Muscle of arm (tissue), 12 donors: ENCODE measurements around the gene PHF20. TPM values are rescaled to one million over a fixed set of nuclear protein-coding genes. Genes with fewer than 3 reads are reported as not detected.
"Not testable (repeated sequence)": the region's sequence is repeated elsewhere in the genome, so short reads cannot be mapped to it uniquely, and the experiment has no call there.

Source experiments
- DNase-seq: peaks from one replicate; pipeline ENCODE4 v3.0.0-alpha.2; 2013
- polyA plus RNA-seq, 12 donors: library from polyadenylated mRNA; unstranded; fragments of 120-200 nt; gene quantifications; one replicate each; pipeline ENCODE4 v1.2.1, GENCODE V29; 2013; ENCODE audit not compliant: insufficient read length in 12 of 12

The PHF20 gene
- polyA plus RNA-seq, 12 donors = 26.6 to 37.0 (median 33.5) TPM; not detected in 1

DNA sequence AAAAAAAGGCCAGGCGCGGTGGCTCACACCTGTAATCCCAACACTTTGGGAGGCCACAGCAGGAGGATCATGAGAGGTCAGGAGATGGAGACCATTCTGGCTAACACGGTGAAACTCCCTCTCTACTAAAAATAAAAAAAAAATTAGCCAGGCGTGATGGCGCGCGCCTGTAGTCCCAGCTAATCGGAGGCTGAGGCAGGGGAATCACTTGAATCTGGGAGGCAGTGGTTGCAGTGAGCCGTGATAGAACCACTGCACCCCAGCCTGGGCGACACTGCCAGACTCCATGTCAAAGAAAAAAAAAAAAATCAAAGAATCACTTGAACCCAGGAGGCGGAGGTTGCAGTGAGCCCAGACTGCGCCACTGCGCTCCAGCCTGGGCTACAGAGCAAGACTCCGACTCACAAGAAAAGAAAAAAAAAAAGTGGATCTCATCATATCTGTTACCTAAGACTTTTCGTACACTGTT is 33.9 kb upstream of the PHF20 start:
- DNase-seq = no peak

DNA sequence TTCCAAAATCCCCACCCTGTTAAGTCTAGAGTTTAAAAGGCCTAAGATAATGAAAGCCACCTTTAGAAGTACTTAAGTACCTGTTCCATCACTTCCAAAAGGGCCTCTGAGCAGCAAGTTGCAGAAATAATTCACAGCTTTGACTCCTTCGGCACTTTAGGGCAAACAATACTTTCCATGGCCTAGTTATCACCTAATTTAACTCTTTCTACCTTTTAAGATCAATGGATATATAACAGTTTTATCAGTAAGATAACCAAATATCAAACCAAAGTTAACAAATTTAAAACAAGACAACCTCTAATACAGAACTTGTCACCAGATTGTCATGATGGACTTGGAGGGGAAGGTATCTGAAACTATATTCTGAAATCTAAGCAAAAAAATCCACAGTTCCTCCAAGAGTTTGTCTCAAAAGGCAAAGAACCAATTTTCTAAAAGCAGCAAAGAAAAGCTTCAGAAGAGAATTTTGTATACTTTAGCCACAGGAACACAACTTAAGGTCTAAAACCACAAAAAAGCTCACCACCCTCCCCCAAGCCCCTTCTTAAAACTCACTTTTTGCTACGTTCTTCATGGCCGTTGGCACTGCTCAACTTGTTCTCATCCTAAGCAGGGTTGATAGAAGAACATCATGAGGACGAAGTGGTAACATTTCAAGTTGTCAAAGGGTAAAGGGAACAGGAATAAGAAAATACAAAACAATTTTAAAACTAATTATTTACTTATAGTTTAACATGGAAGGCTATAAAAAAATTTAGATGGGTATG is 33.2 kb upstream of the PHF20 start:
- DNase-seq = no peak

DNA sequence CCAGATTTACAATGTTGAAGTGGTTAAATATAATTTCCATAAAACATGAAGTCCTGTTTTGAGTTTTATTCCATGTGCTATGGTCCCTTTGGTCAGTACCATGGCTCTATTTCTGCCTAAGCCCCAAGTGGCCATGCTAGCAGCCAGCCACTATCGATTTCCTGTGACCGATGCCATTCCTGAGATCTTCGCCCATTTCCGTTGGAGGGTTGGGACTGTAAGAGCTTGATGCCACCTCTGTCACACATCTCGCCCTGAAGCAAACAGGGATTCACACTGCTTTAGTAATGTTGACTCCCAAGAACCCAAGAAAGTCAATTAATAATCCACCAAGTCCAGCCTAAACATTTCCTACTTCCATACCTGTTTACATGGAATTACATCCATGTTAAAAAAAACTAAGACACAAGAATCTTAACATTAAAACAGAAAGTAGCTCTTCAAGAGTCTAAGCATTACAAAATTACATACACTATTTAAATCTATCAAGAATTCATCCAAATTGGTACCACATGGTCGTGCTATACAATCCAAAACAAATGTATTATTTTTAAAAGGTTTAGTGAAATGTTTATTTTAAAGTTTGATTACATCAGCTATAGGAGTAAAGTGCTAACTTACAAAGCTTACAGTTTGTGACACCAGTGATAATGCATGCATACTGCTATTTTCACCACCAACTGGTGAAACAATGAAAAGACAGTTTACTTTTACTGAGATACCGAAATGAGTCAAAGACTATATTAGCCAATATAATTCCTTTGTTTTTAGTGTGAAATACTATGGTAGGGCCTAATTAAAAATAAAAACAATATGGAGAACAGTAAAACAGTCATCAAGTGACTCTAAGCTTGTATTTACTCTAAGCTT is 32.3 kb upstream of the PHF20 start:
- no peak for DNase-seq

DNA sequence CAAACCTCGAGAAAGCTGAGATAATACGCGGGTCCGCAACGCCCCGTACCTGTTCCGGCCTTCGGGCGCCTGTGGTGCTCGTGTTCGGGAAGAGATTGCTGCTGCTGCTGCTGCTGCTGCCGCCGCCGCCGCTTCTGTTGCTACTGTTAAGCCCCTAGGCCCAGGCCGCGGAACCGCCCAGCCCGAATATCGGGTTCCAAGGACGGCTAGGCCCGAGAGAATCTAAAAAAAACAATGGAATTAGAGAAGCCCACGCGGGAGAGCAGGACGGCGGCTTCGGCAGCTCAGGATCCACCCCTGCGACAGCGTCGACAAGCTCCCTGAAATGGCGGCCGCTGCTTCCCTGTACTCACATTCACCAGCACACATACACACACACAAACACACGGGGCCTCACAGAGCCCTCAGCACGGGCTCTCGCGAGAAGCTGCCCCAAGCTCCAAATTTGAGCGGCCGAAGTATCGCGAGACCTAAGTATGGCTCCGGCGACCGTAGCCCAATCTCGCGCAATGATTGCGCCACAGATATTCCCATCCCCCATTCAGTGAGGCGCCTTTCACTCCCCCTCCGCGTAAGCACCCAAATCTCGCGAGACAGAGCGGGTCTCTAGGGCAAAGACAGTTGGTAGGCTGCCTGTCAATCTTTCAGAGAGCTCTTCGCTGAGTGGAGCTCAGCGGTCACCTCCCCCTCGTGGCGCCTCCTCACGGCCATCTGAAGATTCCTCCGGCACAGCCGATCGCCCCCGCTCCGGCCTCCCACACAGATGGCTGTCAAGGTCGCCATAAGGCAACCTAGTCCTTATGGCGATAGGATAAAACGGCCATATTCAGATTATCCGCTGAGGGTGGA is 29.7 kb upstream of the PHF20 start, which contains the start of gene RBM39:
RBM39 (minus strand) TSS at position 369 of the 849 bp plus-strand sequence. CDS start 1,386 bp downstream, outside the sequence.
- peak; percentile 100 for DNase-seq

DNA sequence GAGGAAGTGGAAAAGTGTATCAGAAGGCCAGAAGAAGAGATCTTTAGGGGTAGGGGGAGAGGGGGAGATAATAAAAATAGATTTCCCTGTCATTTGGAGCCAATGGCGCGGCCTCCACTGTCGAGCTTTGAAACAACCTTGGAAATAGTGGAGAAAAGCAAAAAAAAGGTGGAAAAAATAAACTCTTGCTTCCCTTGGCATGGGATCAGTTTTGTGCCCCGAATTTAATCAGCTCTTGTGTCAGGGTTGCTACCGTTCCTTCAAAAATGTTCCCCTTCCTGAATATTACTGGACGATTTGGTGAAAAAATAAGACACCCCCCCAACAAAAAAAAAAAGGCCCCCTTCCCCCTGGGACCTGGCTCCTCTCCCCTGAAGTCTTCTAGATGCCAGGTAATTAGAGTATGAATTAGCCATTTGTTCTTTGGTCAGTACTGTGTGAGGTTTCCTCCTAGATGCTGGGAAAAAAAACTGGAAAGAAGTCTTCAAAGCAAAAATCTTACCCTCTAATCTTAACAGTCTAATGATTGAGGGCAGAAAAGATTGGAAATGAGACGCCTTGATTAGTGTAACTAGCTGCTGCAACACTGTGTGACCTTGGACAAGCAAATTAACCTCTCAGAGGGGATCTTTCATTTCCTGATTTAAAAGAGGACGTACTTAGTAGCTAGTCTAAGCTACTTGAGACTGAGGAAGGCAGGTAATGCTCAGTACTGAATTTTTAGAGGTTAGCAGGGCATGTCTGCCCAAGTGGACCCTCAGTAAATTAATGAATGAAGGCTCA is 28.9 kb upstream of the PHF20 start:
- peak; percentile 26 for DNase-seq

DNA sequence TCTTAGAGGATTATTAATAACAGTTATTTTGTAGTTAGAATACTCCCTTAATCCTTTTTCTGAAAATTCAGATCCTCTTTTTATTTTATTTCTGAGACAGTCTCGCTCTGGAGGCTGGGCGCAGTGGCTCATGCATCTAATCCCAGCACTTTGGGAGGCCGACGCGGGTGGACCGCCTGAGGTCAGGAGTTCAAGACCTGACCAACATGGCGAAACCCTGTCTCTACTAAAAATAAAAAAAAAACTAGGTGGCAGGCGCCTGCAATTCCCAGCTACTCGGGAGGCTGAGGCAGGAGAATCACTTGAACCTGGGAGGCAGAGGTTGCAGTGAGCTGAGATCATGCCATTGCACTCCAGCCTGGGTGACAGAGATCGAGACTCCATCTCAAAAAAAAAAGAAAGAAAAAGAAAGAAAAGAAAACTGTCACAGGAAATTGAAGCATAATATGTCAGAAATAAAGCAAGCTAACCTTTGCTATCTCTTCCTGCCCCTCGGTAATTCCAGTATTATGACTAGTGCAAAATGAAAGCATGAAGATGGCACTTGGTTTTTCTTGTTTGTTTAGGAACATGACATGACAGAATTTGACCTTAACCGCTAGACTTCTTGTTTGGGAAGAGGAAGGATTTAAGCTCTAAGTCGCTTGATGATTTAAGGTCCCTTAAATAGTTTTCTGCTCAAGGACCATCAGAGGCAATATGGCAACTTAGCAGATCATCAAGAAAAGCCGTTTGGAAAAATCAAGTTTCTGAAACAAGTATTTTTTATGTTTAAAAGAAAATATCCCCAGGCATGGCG is 27.9 kb upstream of the PHF20 start:
- no peak for DNase-seq

DNA sequence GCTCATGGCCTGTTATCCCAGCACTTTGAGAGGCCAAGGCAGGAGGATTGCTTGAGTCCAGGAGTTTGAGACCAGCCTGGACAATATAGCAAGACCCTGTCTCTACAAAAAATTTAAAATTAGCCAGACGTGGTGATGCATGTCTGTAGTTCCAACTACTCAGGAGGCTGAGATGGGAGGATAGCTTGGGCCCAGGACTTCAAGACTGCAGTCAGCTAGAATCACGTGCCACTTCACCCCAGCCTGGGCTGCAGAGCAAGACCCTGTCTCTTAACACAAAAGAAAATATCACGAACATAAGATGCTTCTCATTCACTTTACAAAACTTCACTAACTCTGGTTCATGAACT is 27.3 kb upstream of the PHF20 start:
- not testable (repeated sequence) for DNase-seq

DNA sequence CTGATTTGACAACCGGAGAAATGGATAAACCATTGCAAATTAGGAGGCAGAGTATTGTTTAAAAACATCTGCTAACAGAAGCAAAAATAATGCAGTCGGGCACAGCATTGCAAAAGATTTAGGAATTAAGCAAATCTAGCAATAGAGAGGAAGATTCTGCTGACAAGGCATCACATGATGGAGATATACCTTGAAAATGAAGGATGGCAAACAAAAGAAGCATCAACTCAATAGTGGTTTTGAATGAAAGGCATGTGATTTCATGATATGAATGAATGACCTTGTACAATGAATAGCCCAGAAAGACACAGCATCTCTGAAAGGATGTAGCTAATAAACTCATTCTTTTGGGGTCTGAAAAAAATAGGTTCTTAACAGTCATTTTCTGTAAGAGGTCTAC is 21.2 kb upstream of the PHF20 start:
- DNase-seq = no peak

DNA sequence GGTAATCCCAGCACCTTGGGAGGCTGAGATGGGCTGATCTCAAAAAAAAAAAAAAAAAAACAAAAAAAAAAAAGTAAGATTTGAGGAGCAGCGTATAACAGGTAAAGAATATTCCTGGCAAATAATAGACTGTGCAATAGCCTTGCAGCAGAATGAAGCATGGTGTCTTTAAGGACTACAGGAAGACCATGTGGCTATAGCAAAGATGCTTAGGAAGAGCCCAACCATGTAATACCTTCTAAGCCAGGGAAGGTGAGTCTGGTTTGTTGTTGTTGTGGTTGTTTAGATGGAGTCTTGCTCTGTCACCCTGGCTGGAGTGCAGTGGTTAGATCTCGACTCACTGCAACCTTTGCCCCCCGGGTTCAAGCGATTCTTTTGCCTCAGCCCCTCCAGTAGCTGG is 15.4 kb upstream of the PHF20 start:
- no peak for DNase-seq

DNA sequence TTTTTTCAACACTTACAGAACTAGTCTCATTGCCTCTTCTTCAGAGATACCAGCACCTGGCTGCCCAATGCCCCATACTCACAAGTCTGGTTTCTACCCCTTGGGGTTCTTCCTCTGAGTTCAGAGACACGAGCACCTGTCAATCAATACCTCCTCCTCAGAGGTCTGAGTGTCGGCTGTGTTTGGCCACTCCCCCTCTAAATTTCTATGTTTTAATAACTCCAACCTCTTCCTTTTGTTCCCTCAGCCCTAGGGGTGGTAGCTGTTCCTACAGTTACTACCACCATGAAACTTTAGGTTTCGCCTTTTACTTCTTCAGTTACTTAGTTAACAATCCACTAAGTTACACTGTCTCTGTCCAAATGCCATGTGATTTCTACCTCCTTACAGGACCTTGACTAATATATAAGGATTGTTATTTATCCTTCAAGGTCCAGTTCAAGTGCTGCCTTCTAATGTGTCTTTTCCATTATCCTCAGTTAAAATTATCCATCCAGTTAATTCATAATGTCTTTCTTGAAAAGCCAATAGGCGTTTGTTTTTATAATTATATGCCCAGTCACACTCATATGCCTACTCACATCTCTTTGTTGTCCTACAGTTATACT is 14.6 kb upstream of the PHF20 start:
- DNase-seq = no peak

DNA sequence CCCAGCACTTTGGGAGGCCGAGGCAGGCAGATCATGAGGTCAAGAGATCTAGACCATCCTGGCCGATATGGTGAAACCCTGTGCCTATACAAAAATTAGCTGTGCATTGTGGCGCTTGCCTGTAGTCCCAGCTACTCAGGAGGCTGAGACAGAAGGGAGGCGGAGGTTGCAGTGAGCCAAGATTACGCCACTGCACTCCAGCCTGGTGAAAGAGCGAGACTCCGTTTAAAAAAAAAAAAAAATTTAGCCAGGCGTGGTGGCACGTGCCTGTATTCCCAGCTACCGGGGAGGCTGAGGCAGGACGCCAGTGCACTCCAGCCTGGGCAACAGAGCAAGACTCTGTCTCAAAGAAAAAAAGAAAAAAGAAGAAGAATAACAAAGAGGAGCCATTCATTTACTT is 10.3 kb upstream of the PHF20 start:
- not testable (repeated sequence) for DNase-seq

DNA sequence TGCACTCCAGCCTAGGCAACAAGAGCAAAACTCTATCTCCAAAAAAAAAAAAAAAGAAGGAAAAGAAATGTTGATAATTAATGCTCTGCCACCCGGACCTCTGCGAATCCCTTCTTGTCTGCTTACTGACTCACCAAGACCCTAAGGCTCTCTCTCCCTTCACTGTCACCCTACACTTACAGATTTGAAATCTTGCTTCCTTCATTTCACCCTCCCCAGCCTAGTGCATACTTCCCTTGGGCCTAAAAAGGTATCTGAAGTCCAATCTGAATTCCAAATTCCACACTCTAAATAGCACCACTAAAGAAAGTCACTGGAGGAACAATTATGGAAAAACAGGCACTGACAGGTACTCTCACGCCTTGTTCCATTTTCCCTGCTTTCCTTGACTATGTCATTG is 9.4 kb upstream of the PHF20 start:
- no peak for DNase-seq

DNA sequence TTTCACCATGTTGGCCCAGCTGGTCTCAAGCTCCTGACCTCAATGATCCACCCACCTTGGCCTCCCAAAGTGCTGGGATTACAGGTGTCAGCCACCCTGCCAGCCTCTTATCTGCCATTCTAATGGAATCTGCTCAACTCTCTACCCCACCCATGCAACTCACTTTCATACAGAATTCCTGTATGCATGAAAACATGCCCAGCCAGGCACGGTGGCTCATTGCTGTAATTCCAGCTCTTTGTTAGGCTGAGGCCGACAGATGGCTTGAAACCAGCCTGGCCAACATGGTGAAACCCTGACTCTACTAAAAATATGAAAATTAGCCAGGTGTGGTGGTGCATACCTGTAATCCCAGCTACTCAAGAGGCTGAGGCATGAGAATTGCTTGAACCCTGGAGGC is 6.9 kb upstream of the PHF20 start:
- not testable (repeated sequence) for DNase-seq

DNA sequence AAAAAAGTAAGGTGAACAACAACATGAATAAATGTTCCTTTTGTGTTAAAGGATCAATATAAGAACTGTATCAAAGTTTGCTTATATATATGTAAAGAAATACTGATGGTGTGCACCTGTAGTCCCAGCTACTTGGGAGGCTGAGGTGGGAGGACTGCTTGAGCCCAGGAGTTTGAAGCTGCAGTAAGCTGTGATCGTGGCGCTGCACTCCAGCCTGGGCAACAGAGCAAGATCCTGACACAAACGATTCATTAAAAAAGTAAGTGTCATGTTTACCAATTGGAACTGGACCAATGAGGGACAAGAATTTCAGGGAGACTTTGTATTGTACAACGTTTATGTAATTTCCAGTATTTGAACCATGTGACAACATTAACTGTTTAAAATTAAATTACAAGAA is 5.0 kb upstream of the PHF20 start:
- DNase-seq = no peak

DNA sequence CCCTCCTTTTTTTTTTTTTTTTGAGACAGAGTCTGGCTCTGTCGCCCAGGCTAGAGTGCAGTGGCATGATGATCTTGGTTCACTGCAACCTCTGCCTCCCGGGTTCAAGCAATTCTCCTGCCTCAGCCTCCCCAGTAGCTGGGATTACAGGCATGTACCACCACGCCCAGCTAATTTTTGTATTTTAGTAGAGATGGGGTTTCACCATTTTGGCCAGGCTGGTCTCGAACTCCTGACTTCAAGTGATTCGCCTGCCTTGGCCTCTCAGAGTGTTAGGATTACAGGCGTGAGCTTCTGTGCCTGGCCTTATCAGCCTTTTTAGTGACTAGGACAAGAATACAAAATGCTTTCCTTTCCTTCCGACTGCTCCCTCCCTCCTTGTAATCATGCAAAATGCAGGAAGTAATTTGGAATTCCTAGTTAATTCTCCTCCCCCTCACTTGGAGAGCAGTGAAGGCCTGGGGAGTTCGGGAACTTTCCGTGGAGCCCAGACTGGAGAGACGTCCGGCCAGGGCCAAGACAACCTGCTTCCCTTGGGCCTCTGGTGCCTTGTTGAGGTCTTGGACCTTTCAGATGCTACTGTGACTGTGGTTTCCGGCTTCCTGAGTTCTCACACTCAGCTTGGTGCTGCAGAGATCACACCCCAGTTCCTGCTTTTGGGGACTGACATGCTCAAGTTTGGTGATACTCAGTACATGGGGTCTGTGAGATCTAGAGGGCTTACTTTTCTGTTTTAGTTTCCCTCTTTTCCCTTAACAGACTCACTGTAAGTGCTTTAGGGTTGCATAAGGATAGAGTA is 3.9 kb upstream of the PHF20 start:
- peak; percentile 58 for DNase-seq

DNA sequence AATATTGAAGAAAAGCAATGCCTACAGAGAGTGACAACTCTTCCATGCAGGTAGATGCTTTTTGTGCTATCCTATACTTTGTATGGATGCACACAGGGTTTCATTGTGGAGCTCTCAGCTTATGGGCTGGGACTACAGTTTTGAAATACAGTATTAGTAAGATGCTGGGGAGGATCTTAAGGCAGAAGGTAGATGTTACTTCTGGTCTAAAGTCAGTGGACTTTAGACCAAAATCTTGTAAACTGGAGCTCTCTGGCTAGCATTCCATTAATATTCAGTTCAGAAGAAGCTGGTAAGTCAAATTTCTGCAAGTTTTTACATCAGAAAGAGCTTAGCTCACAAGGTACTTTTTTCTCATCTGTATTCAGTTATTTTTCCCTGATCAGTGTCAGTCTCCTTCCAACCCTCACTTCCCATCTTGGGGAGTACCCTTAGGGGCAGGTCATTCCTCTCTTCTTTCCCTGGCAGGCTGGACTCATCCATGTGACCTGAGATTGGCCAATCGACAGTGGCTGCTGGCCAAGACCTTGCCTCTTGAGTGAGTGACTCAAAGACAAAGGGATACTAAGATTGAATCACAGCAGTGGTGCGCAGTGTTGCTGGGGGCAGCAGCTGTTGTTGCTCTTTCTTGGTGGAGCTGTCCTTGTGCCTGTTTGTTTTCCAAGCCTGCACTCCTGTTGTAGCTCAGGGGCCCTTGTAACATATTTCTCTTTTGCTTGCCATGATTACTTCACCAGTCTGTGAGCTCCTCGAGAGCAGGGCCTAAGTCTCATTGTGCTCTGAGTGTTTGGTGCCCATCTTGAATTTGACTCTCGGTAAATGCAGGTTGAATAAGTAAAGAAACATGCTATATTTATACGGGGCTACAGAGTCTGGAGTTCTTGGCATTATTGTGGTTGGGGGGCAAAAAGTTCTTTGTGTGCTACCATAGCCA is 2.8 kb upstream of the PHF20 start:
- peak; percentile 89 for DNase-seq

DNA sequence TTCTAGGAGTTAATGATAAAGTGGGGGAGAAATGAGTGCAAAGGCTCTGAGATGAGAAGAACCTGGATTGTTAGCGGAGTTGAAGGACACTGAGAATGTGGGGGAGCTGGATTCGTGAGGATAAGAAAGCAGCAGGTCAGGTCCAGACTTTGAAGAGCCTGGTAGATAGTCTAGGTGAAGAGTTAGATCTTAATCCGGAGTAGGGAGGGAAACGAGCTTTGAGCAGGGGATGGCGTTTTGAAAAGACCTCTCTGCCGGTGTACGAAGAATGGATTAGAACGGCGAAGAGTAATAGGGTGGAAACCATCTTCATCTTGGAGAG is 487 bp upstream of the PHF20 start:
- no peak for DNase-seq

DNA sequence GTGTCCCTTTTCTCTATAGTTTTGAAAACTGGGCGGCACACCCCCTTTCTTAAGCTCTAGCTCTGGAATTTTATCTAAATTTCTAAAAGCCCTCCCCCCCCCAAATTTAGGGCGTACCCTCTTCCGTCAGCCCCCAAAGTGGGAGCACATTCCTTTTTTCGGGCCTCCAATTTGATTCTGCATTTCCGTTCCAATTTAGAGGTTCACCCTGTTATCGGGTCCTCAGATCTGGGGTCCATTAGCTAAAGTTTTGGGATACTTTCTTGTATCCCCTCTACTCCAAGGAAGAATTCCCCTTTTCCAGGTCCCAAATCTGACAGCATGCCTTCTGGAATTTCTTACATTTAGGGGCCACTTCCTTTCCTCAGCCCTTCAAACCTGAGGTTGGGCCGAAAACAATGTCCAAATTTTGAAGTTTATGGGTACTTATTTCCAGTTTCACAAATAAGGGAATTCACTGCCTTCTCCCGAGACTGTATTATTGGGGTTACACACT is 796 bp downstream of the PHF20 start:
- peak; percentile 14 for DNase-seq
